Peyer's patch (tissue), 4 donors: ENCODE data around the gene MPPED1.

Experiments
- POLR2A ChIP-seq, 2 donors: fragments of 450-650 bp; IDR thresholded peaks; one replicate each; pipeline ENCODE4 v1.5.1; 2017; ENCODE audit warnings: antibody characterized with exemption in 2 of 2, mild to moderate bottlenecking in 2 of 2, moderate library complexity in 2 of 2
- TF ChIP-seq, protein P1 (sequence below), 6 experiments: fragments of 450-650 bp in 4 of 6; fragments of 200-600 bp in 2 of 6; sonication (generic) in 1 of 6; IDR thresholded peaks; one replicate each; pipeline ENCODE4 v1.5.1; 2017 to 2019; ENCODE audit warnings: antibody characterized with exemption in 6 of 6, mild to moderate bottlenecking in 3 of 6, moderate library complexity in 1 of 6

DNA sequence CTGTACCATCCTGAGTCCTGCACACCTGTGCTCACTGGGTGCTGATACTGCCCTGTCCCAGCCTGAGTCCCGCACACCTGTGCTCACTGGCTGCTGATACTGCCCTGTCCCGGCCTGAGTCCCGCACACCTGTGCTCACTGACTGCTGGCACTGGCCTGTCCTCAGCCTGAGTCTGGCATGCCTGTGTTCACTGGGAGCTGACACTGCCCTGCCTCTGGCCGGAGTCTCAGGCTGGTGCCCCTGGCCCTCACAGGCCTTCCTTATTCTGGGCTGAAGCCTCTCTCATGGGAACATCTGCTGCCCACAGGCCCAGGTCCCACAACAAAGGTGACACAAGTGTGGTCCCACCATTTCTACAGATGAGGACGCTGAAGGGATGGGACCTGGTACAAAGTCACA is 115.1 kb downstream of the MPPED1 start:
- TF ChIP-seq POLR2A (IDR thresholded peaks at IDR 0.05), result no peak
- TF ChIP-seq, protein P1, sequence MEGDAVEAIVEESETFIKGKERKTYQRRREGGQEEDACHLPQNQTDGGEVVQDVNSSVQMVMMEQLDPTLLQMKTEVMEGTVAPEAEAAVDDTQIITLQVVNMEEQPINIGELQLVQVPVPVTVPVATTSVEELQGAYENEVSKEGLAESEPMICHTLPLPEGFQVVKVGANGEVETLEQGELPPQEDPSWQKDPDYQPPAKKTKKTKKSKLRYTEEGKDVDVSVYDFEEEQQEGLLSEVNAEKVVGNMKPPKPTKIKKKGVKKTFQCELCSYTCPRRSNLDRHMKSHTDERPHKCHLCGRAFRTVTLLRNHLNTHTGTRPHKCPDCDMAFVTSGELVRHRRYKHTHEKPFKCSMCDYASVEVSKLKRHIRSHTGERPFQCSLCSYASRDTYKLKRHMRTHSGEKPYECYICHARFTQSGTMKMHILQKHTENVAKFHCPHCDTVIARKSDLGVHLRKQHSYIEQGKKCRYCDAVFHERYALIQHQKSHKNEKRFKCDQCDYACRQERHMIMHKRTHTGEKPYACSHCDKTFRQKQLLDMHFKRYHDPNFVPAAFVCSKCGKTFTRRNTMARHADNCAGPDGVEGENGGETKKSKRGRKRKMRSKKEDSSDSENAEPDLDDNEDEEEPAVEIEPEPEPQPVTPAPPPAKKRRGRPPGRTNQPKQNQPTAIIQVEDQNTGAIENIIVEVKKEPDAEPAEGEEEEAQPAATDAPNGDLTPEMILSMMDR (IDR thresholded peaks at IDR 0.05), result no peak
